Left ventricle myocardium superior (tissue), 1 donor: ENCODE data around the gene OLR1. TPM values are rescaled to one million over a fixed set of nuclear protein-coding genes. Genes with fewer than 3 reads are reported as not detected.

Experiments used
- ATAC-seq: fragments of 200-7000 bp; cut with Tn5 transposase; one replicate; pipeline ENCODE4 v1.9.1; 2020; ENCODE audit warnings: mild to moderate bottlenecking, moderate library complexity
- DNase-seq: peaks from one replicate; pipeline ENCODE4 v3.0.0-alpha.2; 2020
- intact Hi-C: fragments of 100-400 bp; cut with micrococcal nuclease; formaldehyde crosslinking; loops from one replicate; pipeline ENCODE4 v1.11.0; 2022
- total RNA-seq: library from RNA; stranded (reverse); fragmentation: NEBNext Ultra II Directional; extraction: Animal tissue kit (Norgen Biotek cat#: 25700); gene quantifications from one replicate; pipeline ENCODE4 v1.2.1, GENCODE V29; 2021
- donor health status: DM: no; HTN: yes; CAD: no; lungs with severe emphysema.

Gene OLR1
- total RNA-seq, 1 donor from 2014 or later, result 0.64 TPM

DNA sequence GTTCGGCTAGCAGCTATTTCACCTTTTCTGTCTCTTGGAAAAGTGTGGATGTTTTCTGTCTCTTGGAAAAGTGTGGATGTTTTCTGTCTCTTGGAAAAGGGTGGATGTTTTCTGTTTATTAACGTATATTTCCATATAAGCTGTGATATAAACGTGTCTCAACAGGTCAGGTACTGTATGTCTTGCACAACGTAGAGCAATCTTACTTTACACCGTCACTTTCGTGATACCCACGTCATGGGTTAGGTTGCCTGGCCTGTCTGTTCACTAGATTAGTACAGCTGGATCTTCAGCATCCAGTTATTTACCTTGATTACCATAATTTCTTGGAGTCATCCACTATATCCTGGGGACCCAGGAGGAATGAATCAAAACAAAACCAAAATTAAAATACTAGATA is 56.0 kb downstream of the OLR1 start:
- intact Hi-C loops, result no loop called here
- DNase-seq (no peak), ATAC-seq (no peak)

DNA sequence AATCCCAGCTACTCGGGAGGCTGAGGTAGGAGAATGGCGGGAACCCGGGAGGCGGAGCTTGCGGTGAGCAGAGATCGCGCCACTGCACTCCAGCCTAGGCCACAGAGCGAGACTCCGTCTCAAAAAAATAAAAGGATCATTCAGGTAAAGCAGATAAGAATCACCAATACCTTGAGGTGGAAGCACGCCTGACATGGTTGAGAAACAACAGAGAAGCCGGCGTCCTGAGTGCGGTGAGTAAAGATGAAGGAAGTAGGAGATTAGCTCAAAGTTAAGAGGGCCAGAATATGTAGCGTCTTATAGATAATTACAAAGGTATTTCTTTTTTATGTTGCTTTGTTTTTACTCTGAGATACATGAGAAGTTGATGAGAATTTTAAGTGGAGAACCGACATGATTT is 56.6 kb downstream of the OLR1 start:
- no peak for DNase-seq
- ATAC-seq, result no peak
- intact Hi-C loops, result no loop called here

DNA sequence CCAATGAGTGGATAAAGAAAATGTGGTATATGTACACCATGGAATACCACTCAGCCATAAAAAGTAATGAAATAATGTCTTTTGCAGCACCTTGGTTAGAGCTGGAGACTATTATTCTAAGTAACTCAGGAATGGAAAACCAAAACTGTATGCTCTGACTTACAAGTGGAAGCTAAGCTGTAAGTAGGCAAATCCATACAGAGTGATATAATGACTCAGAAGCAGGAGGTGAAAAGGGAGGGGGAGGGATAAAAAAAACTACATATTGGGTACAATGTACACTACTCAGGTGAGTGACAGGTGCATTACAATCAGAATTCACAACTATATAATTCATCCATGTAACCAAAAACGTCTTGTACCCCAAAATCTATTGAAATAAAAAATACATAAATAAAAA is 58.0 kb downstream of the OLR1 start:
- DNase-seq (no peak), ATAC-seq (no peak)
- intact Hi-C loops, result no loop called here

DNA sequence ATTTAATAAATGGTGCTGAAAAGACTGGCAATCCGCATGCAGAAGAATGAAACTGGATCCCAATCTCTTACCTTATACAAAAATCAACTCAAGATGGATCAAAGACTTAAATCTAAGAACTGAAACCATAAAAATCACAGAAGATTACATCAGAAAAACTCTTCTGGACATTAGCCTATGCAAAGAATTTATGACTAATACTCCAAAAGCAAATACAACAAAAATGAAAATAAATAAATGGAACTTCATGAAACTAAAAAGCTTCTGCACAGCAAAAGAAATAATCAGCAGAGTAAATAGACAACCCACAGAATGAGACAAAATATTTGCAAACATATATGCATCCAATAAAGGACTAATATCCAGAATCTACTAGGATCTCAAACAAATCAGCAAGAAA is 58.9 kb downstream of the OLR1 start:
- intact Hi-C loops, result no loop called here
- ATAC-seq, result no peak
- no peak for DNase-seq

DNA sequence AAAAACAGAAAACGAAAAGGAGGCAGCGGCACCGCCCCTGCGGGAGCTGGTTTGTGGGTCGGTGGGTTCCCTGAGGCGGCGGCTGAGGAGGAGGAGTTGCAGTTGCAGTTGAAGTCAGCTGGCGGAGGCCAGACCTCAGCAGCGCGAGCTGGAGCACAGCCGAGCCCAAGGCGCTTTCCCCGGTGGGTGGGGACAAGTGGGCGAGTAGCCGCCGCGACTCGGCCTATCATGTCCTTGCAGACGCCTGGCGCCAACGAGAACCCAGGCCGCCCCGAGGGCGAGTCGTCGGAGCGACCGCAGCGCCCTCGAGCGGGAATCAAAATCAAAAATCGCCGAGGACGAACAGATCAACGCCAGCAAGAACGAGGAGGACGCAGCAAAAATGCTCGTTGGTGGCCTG is 60.5 kb downstream of the OLR1 start:
- no peak for ATAC-seq
- intact Hi-C loops, result no loop called here
- no peak for DNase-seq

DNA sequence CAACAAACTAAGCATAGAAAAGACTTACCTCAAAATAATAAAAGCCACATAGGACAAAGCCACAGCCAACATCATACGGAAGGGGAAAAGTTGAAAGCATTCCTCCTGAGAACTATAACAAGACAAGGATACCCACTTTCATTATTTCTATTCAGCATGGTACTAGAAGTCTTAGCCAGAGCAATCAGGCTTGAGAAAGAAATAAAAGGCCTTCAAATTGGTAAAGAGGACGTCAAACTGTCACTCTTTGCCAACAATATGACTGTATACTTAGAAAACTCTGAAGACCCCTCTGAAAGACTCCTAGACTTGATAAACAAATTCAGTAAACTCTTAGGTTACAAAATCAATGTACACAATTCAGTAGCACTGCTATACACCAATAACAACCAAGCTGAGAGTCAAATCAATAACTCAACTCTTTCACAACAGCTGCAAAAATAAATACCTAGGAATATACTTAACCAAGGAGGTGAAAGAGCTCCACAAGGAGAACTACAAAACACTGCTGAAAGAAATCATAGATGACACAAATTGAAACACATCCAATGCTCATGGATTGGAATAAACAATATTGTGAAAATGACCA is 61.6 kb downstream of the OLR1 start:
- no peak for DNase-seq
- intact Hi-C loops, result no loop called here
- ATAC-seq, result no peak

Other genes with a start within 250 kb of the OLR1 start
- not detected for gene CLEC2A, start 239.8 kb downstream of the OLR1 start, total RNA-seq
- 4.9 TPM for gene CLEC12A, start 200.7 kb downstream of the OLR1 start, total RNA-seq
- gene CLEC1B, start 173.0 kb downstream of the OLR1 start, total RNA-seq, result not detected
- not detected for gene CLEC12B, start 161.5 kb downstream of the OLR1 start, total RNA-seq
- gene CLEC9A, start 141.4 kb downstream of the OLR1 start, total RNA-seq, result not detected
- 4.4 TPM for gene CLEC1A, start 73.1 kb downstream of the OLR1 start, total RNA-seq
- 2.8 TPM for gene CLEC7A, start 41.9 kb downstream of the OLR1 start, total RNA-seq
- not detected for gene TMEM52B, start 6.9 kb upstream of the OLR1 start, total RNA-seq
- 217 TPM for gene GABARAPL1, start 40.7 kb upstream of the OLR1 start, total RNA-seq
- 1.5 TPM for gene KLRD1, start 135.7 kb upstream of the OLR1 start, total RNA-seq
- gene KLRK1, start 217.9 kb upstream of the OLR1 start, total RNA-seq, result not detected
- not detected for gene KLRC4, start 237.6 kb upstream of the OLR1 start, total RNA-seq
- gene KLRC3, start 248.5 kb upstream of the OLR1 start, total RNA-seq, result not detected